HepG2 (cell line): ENCODE data around the gene PCGF3. TPM values are rescaled to one million over a fixed set of nuclear protein-coding genes. Genes with fewer than 3 reads are reported as not detected.

ENCODE experiments used
- ARNTL ChIP-seq: sonication (generic); formaldehyde crosslinking; IDR thresholded peaks from 2 replicates; pipeline ENCODE4 v1.4.0; 2020; ENCODE audit warnings: mild to moderate bottlenecking, missing genetic modification reagents
- CEBPB ChIP-seq: IDR thresholded peaks from 2 replicates; pipeline ENCODE4 v1.6.1; 2011; ENCODE audit warnings: low read depth, low read length, improper control_type of control experiment, borderline replicate concordance
- CEBPG ChIP-seq: IDR thresholded peaks from 2 replicates; pipeline ENCODE4 v1.6.1; 2016
- ETV5 ChIP-seq: IDR thresholded peaks from 2 replicates; pipeline ENCODE4 v1.6.1; 2018; ENCODE audit warnings: missing biosample characterization, missing genetic modification reagents, inconsistent platforms, borderline replicate concordance
- GATAD2A ChIP-seq: IDR thresholded peaks from 2 replicates; pipeline ENCODE4 v1.6.1; 2016
- ZBTB40 ChIP-seq, 2 experiments: fragments of 450-650 bp in 1 of 2; sonication (generic) in 1 of 2; formaldehyde crosslinking in 1 of 2; IDR thresholded peaks; 2 replicates each; pipeline versions ENCODE4 v1.6.1 to v1.8.0; 2016 to 2022; ENCODE audit warnings: antibody characterized with exemption in 1 of 2, mild to moderate bottlenecking in 1 of 2, missing genetic modification reagents in 1 of 2
- ZHX1 ChIP-seq: sonication (generic); formaldehyde crosslinking; IDR thresholded peaks from 2 replicates; pipeline ENCODE4 v1.8.1; 2022; ENCODE audit warnings: low read depth, mild to moderate bottlenecking, missing genetic modification reagents
- ZNF205 ChIP-seq: IDR thresholded peaks from 2 replicates; pipeline ENCODE4 v1.6.1; 2018; ENCODE audit warnings: missing biosample characterization, missing genetic modification reagents
- ZNF280B ChIP-seq: sonication (generic); formaldehyde crosslinking; IDR thresholded peaks from 2 replicates; pipeline ENCODE4 v1.5.0; 2020; ENCODE audit warnings: missing genetic modification reagents, mild to moderate bottlenecking, borderline replicate concordance
- ZNF367 ChIP-seq: sonication (generic); formaldehyde crosslinking; IDR thresholded peaks from 2 replicates; pipeline ENCODE4 v1.4.0; 2020; ENCODE audit warnings: missing genetic modification reagents, borderline replicate concordance
- ZNF431 ChIP-seq: sonication (generic); formaldehyde crosslinking; IDR thresholded peaks from 2 replicates; pipeline ENCODE4 v1.9.0; 2022; ENCODE audit warnings: missing genetic modification reagents, low read depth, mild to moderate bottlenecking, borderline replicate concordance
- ZNF746 ChIP-seq: sonication (generic); formaldehyde crosslinking; IDR thresholded peaks from 2 replicates; pipeline ENCODE4 v1.8.0; 2022; ENCODE audit warnings: mild to moderate bottlenecking, missing genetic modification reagents
- polyA plus RNA-seq, 8 experiments: library from polyadenylated mRNA; depleted of rRNA in 3 of 8; stranded (reverse) in 7 of 8; unstranded in 1 of 8; fragments of >200 nt; fragmentation: Illumina TruSeq in 4 of 8; extraction: Trizol in 4 of 8; gene quantifications; 2 replicates each; pipeline versions ENCODE4 v1.2.1 to v1.2.3, GENCODE V29; 2011 to 2016; ENCODE audit warnings: low read depth in 4 of 8, missing spikeins in 1 of 8, mixed read lengths in 1 of 8; ENCODE audit not compliant: insufficient read depth in 1 of 8
- total RNA-seq, 5 experiments: library from RNA; depleted of rRNA; stranded (reverse); fragments of >200 nt; fragmentation: Illumina TruSeq; extraction: Trizol; gene quantifications; 2 replicates each; pipeline ENCODE4 v1.2.3, GENCODE V29; 2016; ENCODE audit warnings: low read depth in 1 of 5

The PCGF3 gene
- total and polyA plus RNA-seq, 2 of the 13 experiments (the other 11 are each of a cell fraction or from before 2014, with no cell fraction given), result 28.6 to 66.2 TPM

DNA sequence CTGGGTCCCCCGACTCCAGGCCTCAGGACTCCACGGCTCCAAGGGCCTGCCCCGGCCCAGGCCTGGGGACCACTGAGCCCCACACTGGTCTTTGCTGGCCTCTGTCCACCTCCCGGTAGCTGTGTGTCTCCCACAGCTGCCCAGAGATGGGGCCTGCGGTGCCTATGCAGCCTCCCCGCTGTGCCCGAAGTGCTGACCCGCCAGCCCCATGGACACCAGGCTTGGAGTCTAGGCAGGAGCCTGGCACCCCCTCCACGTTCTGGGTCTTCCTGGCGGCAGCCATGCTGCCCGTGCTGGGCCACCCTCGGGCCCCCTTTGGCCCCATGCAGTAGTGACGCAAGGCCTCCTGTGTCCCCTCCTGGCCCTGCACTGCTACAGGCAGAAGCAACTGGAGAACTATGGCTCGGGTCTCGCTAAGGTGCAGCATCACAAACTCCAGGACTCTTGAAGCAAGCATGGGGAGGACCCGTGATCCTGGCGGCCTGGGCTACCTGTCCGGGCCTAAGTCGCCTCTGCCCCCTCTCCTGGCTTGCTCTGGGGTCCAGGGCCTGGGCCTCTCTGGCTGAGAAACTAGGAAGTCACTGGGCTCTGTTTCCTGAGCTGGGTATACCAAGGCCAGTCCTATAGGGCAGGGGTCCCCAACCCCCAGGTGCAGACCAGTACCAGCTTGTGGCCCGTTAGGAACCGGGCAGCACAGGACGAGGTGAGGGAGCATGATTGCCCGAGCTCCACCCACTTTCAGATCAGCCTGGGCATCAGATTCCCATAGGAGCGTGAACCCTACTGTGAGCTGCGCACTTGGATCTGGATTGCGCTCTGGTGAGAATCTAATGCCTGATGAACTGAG lies 30.4 kb upstream of the PCGF3 start (continued):
- TF ChIP-seq CEBPB (peak; percentile 68), ZBTB40 (IDR thresholded peaks at IDR 0.05) (no peak), ZBTB40 (CRISPR knock-in tag; IDR thresholded peaks at IDR 0.05) (0 out of 2 replicates have a peak, but pooled peaks have one; percentile 28), ZNF205 (CRISPR knock-in tag) (no peak), ZNF280B (CRISPR knock-in tag) (0 out of 2 replicates have a peak, but pooled peaks have one; percentile 12), ARNTL (no peak), ZNF431 (CRISPR knock-in tag) (no peak), ETV5 (CRISPR knock-in tag) (0 out of 2 replicates have a peak, but pooled peaks have one; percentile 14), ZHX1 (CRISPR knock-in tag) (no peak), ZNF367 (no peak), ZNF746 (peak; percentile 8; the same call in 1 of the 2 replicates), GATAD2A (CRISPR knock-in tag) (peak; percentile 41), CEBPG (CRISPR knock-in tag) (peak; percentile 47)
